ENCODE data around the gene IWS1. TPM values are rescaled to one million over a fixed set of nuclear protein-coding genes. Genes with fewer than 3 reads are reported as not detected.

IWS1 gene
- total RNA-seq, 1 experiment from 2014 or later: 56.0 TPM

DNA sequence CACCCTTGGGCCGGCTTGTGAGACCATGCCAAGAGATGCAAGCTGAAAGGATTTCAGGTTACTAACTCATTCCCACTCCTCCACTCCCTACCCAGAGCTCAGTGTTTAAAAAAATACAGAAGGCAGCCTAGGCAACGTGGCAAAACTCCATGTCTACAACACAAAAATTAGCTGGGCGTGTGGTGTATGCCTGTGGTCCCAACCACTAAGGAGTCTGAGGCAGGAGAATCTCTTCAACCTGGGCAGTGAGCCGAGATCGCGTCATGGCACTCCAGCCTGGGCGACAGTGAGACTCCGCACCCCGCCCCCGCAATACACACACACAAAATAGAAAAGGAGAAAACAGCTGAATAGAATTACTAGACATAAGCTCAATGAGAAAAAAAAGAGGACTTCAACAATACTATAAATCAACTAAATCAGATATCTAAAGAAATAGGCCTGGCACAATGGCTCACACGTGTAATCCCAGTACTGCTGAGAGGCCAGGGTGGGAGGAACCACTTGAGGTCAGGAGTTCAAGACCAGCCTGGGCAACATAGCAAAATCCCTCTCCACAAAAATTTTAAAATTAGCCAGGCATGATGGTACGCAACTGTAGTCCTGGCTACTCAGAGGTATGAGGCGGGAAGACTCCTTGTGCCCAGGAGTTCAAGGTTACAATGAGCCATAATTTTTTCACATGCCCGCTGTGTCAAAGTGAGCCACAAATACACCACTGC lies 10.1 kb downstream of the IWS1 start:
- no peaks in the 10 kb centered on the region for H3K9me3 Mint-ChIP-seq (ENCODE audit: unreplicated experiment)
- H3K36me3 Mint-ChIP-seq (ENCODE audit: insufficient read depth, unreplicated experiment): peaks cover 73% of the 10 kb centered on the region
- TF ChIP-seq CTCF (IDR thresholded peaks at IDR 0.05; ENCODE audit: insufficient read depth in 1 of 2, low read depth in 1 of 2, low read length in 1 of 2, severe bottlenecking in 1 of 2, unreplicated experiment in 1 of 2): no peak
- no peak overlapping the region for H3K4me3 Mint-ChIP-seq (ENCODE audit: unreplicated experiment)
- no peaks in the 10 kb centered on the region for H3K9me3 ChIP-seq
- H3K36me3 ChIP-seq (ENCODE audit: control insufficient read depth, insufficient read depth, low read length): 0 out of 2 replicates have a peak, but pooled peaks cover 2% of the 10 kb centered on the region
- peaks cover 7% of the 10 kb centered on the region for H3K4me1 Mint-ChIP-seq (ENCODE audit: low read depth, unreplicated experiment)
- no peak for DNase-seq
- H3K4me3 ChIP-seq (ENCODE audit: low read depth, low read length): no peak overlapping the region
- BruUV-seq (replicated peaks): no TSS peak
- no peaks in the 10 kb centered on the region for H3K27me3 ChIP-seq (replicated peaks; ENCODE audit: control insufficient read depth, insufficient read depth, low read length)
- H3K4me1 ChIP-seq: 0 out of 2 replicates have a peak, but pooled peaks cover 5% of the 10 kb centered on the region
- intact Hi-C loops (cut with micrococcal nuclease; ENCODE audit: unreplicated experiment): no loop called here
- ChIA-PET CTCF (no interaction called here), POLR2A (interaction anchor here (1.5 to 2.1 kb wide), 2 partner anchors 10 to 11 kb away, joined by 3 to 7 read pairs; partner anchors contain the start of gene IWS1)
- no peak overlapping the region for H3K27ac Mint-ChIP-seq (ENCODE audit: unreplicated experiment)
- no peaks in the 10 kb centered on the region for H3K27me3 Mint-ChIP-seq (ENCODE audit: insufficient read depth, unreplicated experiment)

DNA sequence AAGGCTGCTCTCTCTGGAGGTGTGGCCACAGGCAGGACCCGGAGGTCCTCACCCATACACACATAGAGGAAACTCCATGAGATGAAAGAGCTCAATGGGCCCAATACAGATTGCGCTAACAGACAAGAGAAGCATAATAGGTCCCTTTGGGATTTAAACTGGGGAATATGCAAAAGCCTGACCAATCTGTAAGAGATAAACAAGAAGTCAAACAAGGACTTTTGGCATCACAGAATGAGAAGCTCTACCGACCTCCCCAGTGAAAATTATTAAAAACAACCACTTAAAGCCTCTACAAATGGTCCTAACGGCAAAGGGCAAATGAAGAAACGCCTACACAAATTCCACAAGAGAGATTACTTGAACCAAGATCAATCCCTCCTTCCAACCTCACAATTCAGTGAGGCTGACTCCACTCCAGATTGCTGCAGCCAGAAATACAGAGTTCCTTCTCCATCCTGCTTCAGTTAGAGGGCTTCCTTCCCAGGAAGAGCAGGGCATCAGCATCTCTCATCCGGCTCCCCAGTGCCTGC lies 10.8 kb downstream of the IWS1 start:
- H3K4me3 ChIP-seq (ENCODE audit: low read depth, low read length): no peak overlapping the region
- H3K27ac Mint-ChIP-seq (ENCODE audit: unreplicated experiment): no peak overlapping the region
- POLR2A ChIA-PET: interaction anchor here (2.1 kb wide), 1 partner anchor 11 kb away, joined by 7 read pairs; no protein-coding TSS in a partner anchor

More for the DNA sequence above, 10.8 kb downstream of the IWS1 start:
- no peaks in the 10 kb centered on the region for H3K27me3 ChIP-seq (replicated peaks; ENCODE audit: control insufficient read depth, insufficient read depth, low read length)
- Mint-ChIP-seq H3K27me3 (ENCODE audit: insufficient read depth, unreplicated experiment) (no peaks in the 10 kb centered on the region), H3K36me3 (ENCODE audit: insufficient read depth, unreplicated experiment) (peaks cover 71% of the 10 kb centered on the region), H3K9me3 (ENCODE audit: unreplicated experiment) (no peaks in the 10 kb centered on the region), H3K4me1 (ENCODE audit: low read depth, unreplicated experiment) (peaks cover 13% of the 10 kb centered on the region), H3K4me3 (ENCODE audit: unreplicated experiment) (no peak overlapping the region)
- no peak for TF ChIP-seq CTCF (IDR thresholded peaks at IDR 0.05; ENCODE audit: insufficient read depth in 1 of 2, low read depth in 1 of 2, low read length in 1 of 2, severe bottlenecking in 1 of 2, unreplicated experiment in 1 of 2)
- 0 out of 2 replicates have a peak, but pooled peaks cover 10% of the 10 kb centered on the region for H3K4me1 ChIP-seq
- H3K36me3 ChIP-seq (ENCODE audit: control insufficient read depth, insufficient read depth, low read length): 0 out of 2 replicates have a peak, but pooled peaks cover 2% of the 10 kb centered on the region
- no peaks in the 10 kb centered on the region for H3K9me3 ChIP-seq
- intact Hi-C loops (cut with micrococcal nuclease; ENCODE audit: unreplicated experiment): no loop called here
- CTCF ChIA-PET: no interaction called here
- DNase-seq: no peak
- no TSS peak for BruUV-seq (replicated peaks)

All from Caco-2 (cell line).